ENCODE results near the gene SHISA5.
A peak's percentile ranks its signal among the peaks of the same experiment; 100 is the strongest.

The SHISA5 gene

DNA sequence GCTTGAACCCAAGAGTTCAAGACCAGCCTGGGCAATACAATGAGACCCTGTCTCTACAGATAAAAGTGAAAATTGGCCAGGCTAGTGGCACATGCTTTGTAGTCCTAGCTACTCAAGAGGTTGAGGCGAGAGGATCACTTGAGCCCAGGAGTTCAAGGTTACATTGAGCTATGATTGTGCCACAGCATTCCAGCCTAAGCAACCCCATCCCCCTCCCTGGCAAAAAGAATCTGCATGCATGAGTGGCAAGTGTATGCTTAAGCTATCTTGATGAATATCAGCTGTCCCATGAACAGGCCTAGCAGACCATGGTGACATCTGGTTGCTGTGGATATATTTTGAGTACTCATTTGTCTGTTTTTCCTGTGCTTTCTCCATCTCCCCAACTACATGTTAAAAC is 52.7 kb downstream of the SHISA5 start:
- no peak overlapping the region for H3K27ac ChIP-seq
- TF ChIP-seq, protein P1, sequence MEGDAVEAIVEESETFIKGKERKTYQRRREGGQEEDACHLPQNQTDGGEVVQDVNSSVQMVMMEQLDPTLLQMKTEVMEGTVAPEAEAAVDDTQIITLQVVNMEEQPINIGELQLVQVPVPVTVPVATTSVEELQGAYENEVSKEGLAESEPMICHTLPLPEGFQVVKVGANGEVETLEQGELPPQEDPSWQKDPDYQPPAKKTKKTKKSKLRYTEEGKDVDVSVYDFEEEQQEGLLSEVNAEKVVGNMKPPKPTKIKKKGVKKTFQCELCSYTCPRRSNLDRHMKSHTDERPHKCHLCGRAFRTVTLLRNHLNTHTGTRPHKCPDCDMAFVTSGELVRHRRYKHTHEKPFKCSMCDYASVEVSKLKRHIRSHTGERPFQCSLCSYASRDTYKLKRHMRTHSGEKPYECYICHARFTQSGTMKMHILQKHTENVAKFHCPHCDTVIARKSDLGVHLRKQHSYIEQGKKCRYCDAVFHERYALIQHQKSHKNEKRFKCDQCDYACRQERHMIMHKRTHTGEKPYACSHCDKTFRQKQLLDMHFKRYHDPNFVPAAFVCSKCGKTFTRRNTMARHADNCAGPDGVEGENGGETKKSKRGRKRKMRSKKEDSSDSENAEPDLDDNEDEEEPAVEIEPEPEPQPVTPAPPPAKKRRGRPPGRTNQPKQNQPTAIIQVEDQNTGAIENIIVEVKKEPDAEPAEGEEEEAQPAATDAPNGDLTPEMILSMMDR (conservative IDR thresholded peaks at IDR 0.05) = no peak
- TF ChIP-seq ZFX (IDR thresholded peaks at IDR 0.05) = no peak

DNA sequence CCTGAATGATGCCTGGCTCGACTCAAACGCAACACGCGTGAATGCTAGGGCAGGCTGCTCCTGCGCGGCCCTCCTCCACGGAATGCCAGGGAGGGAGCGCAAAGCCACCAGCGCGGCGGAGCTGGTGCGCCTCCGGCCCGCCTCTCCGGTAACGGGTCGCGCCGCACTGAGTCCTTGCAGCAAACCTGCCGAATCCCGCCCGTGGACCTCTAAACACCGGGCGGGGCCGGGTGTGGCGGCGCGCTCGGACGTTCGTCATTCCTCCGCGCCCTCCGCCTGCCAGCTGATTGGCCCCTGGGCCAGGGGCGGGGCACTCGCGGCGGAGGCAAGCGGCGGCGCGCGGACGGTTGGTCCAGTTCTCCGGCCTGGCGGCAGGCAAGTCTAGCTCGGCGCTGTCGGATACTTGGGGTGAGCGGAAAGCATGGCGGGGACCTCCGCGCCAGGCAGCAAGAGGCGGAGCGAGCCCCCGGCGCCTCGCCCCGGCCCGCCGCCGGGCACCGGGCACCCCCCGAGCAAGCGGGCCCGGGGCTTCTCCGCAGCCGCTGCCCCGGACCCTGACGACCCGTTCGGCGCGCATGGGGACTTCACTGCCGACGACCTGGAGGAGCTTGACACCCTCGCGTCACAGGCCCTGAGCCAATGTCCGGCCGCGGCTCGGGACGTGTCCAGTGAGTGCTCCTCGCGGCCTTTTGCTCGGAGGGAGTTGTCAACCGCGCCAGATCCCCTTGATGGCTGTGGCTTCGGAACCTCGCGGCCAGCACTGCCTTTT is 57.4 kb downstream of the SHISA5 start, which contains the start of gene ATRIP:
TSS of gene ATRIP (plus strand) at position 313 of the 769 bp plus-strand sequence. CDS start at position 422, 109 bp downstream.
- peak; percentile 29; the same call in 1 of the 2 replicates for TF ChIP-seq ZFX (IDR thresholded peaks at IDR 0.05)
- TF ChIP-seq, protein P1 (conservative IDR thresholded peaks at IDR 0.05) = no peak
- peak within 1 kb of the TSS; percentile 90 for H3K27ac ChIP-seq

DNA sequence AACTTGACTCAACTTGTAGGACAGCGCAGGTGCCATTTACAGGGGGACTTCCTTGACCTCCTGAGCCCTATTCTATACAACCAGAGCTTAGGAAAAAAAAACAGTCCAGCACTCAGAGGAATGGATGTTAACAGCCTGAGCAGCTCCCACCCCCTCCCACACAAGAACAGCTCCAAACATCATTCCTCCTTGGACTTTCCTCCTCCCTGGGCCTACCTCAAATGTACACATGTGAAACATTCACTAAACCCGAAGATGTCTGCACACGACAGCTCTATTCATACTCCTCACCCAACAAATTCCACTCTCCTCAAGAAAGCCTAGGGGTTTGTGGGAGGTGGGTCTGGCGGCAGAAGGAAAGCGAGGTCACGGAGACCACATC is 57.9 kb downstream of the SHISA5 start:
- TF ChIP-seq, protein P1 (conservative IDR thresholded peaks at IDR 0.05) = no peak
- no peak for TF ChIP-seq ZFX (IDR thresholded peaks at IDR 0.05)
- H3K27ac ChIP-seq = peak overlapping the region; percentile 90

DNA sequence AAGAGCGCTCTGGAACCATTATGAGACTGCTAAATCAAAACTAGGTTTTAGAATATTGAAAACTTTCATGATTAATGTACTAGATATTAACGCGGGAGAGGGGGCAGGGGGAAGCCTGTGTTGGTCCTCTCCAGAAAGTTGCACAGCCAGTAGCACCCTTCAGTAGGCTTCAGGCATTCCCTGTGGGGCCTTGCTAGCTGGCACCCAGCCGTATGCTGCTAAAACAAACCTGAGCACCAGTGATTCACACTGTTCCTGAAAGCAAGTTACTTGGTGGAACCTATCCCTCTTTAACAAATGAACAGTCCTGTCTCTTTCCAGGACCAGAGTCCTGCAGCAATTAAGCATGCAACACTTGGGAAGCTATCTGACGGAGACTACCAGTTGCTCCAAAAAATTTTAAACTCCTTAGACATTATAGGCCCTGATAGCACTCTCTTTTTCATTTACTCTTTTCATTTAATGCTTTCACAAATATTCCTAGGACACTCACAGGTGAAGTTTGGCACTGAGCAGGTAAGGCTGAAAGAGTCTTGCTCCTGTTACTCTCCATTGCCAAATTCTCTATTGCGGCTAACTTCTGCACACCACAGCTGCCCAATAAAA is 58.6 kb downstream of the SHISA5 start:
- TF ChIP-seq ZFX (IDR thresholded peaks at IDR 0.05) = no peak
- TF ChIP-seq, protein P1 (conservative IDR thresholded peaks at IDR 0.05) = no peak

DNA sequence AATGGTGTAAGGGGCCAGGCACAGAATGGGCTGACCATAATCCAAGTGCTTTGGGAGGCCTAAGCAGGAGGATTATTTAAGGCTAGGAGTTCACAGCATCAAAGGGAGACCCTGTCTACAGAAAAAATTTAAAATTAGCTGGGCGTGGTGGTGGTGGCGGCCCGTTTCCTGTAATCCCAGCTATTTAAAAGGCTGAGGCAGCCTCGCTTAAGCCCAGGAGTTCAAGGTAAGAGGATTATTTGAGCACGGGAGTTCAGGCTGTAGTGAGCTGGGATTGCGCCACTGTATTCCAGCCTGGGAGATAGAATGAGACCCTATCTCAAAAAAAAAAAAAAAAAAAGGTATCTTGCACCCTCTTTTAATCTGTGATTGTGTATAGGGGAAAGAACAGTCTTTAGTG is 62.0 kb downstream of the SHISA5 start:
- TF ChIP-seq, protein P1 (conservative IDR thresholded peaks at IDR 0.05) = no peak
- TF ChIP-seq ZFX (IDR thresholded peaks at IDR 0.05) = no peak
- H3K27ac ChIP-seq = no peak overlapping the region

More for the DNA sequence above, 58.6 kb downstream of the SHISA5 start:
- H3K27ac ChIP-seq = peak overlapping the region; percentile 90

DNA sequence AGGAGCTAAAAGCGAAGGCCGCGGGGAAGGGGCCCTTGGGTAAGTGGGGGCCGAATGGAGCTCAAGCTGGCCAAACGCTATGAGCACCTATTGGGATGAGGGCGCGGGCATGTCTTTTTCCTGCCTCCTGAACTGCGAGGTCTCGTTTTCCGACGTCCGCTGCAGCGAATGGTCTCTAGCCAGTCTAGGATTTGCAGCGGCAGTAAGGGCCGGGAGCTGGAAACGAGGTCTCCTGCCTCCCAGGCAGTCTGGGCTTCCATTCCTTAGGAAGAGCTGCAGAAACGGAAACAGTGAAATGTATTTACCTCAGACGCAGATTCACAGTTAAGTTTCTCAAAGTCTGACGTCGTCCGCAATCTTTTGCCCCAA is 63.4 kb downstream of the SHISA5 start:
- H3K27ac ChIP-seq = peak overlapping the region; percentile 90
- no peak for TF ChIP-seq ZFX (IDR thresholded peaks at IDR 0.05)
- TF ChIP-seq, protein P1 (conservative IDR thresholded peaks at IDR 0.05) = no peak
